HEK293T (cell line): Measurements from ENCODE around the gene MYO7A.

Source experiments
- BHLHE40 ChIP-seq: fragments of 450-650 bp; IDR thresholded peaks from 2 replicates; pipeline ENCODE4 v1.6.1; 2016; ENCODE audit warnings: mild to moderate bottlenecking, moderate library complexity, borderline replicate concordance
- ELF4 ChIP-seq: fragments of 450-650 bp; IDR thresholded peaks from 2 replicates; pipeline ENCODE4 v1.6.1; 2017; ENCODE audit warnings: antibody characterized with exemption
- FOXK2 ChIP-seq: fragments of 450-650 bp; IDR thresholded peaks from 2 replicates; pipeline ENCODE4 v1.6.1; 2016; ENCODE audit warnings: mild to moderate bottlenecking
- FOXM1 ChIP-seq: fragments of 450-650 bp; IDR thresholded peaks from 2 replicates; pipeline ENCODE4 v1.6.1; 2017; ENCODE audit warnings: mild to moderate bottlenecking, borderline replicate concordance
- HDGF ChIP-seq: fragments of 450-650 bp; IDR thresholded peaks from 2 replicates; pipeline ENCODE4 v1.6.1; 2017; ENCODE audit warnings: antibody characterized with exemption, borderline replicate concordance
- NFRKB ChIP-seq: fragments of 450-650 bp; IDR thresholded peaks from 2 replicates; pipeline ENCODE4 v1.6.1; 2016; ENCODE audit warnings: mild to moderate bottlenecking, moderate library complexity
- SP1 ChIP-seq: fragments of 450-650 bp; IDR thresholded peaks from 2 replicates; pipeline ENCODE4 v1.6.1; 2017
- ZNF384 ChIP-seq: fragments of 450-650 bp; IDR thresholded peaks from 2 replicates; pipeline ENCODE4 v1.6.1; 2016

GRCh38 chr11:77249427-77249826, 121.4 kb downstream of the MYO7A start:
- TF ChIP-seq BHLHE40, result no peak
- no peak for TF ChIP-seq HDGF
- no peak for TF ChIP-seq FOXM1
- TF ChIP-seq SP1, result no peak
- TF ChIP-seq FOXK2, result no peak
- no peak for TF ChIP-seq ELF4
- TF ChIP-seq ZNF384, result no peak
- TF ChIP-seq NFRKB, result no peak
